ENCODE data around the gene COL4A2.

The COL4A2 gene

GRCh38 chr13:110359840-110360301 is 52.8 kb downstream of the COL4A2 start:
- no peak for DNase-seq

- no peak for DNase-seq
Observed at GRCh38 chr13:110360598-110360997, 53.5 kb downstream of the COL4A2 start.

- no peak for DNase-seq
Observed at GRCh38 chr13:110361365-110361911, 54.4 kb downstream of the COL4A2 start.

- DNase-seq, result no peak
Observed at GRCh38 chr13:110363010-110363409, 55.9 kb downstream of the COL4A2 start.

GRCh38 chr13:110364081-110364480 is 57.0 kb downstream of the COL4A2 start:
- DNase-seq, result no peak

- no peak for DNase-seq
Observed at GRCh38 chr13:110365876-110366275, 58.8 kb downstream of the COL4A2 start.

- no peak for DNase-seq
Observed at GRCh38 chr13:110366733-110367132, 59.6 kb downstream of the COL4A2 start.

- DNase-seq, result no peak
Observed at GRCh38 chr13:110367620-110368019, 60.5 kb downstream of the COL4A2 start.

GRCh38 chr13:110368408-110368807 is 61.3 kb downstream of the COL4A2 start:
- DNase-seq, result no peak

GRCh38 chr13:110369400-110369799 is 62.3 kb downstream of the COL4A2 start:
- DNase-seq, result no peak

GRCh38 chr13:110371550-110372465 is 64.7 kb downstream of the COL4A2 start:
- DNase-seq, result no peak

GRCh38 chr13:110372676-110373075 is 65.6 kb downstream of the COL4A2 start:
- no peak for DNase-seq

GRCh38 chr13:110373617-110374016 is 66.5 kb downstream of the COL4A2 start:
- no peak for DNase-seq

- no peak for DNase-seq
Observed at GRCh38 chr13:110374431-110375370, 67.6 kb downstream of the COL4A2 start.

GRCh38 chr13:110376120-110376519 is 69.0 kb downstream of the COL4A2 start:
- no peak for DNase-seq

GRCh38 chr13:110377178-110377825 is 70.2 kb downstream of the COL4A2 start:
- no peak for DNase-seq

- no peak for DNase-seq
Observed at GRCh38 chr13:110377826-110378201, 70.7 kb downstream of the COL4A2 start.

GRCh38 chr13:110379358-110379757 is 72.3 kb downstream of the COL4A2 start:
- no peak for DNase-seq

- no peak for DNase-seq
Observed at GRCh38 chr13:110379905-110380341, 72.8 kb downstream of the COL4A2 start.

- no peak for DNase-seq
Observed at GRCh38 chr13:110380359-110381028, 73.4 kb downstream of the COL4A2 start.

GRCh38 chr13:110381029-110381360 is 73.9 kb downstream of the COL4A2 start:
- no peak for DNase-seq

GRCh38 chr13:110382229-110382628 is 75.1 kb downstream of the COL4A2 start:
- DNase-seq, result no peak

Measured in activated CD4-positive, alpha-beta T cell treated with anti-CD3 and anti-CD28 coated beads, Interleukin-2, amount 50 U/mL, for 48 hours (primary cell).